Activated CD8-positive, alpha-beta T cell treated with anti-CD3 and anti-CD28 coated beads for 36 hours (primary cell): ENCODE data around the gene DTNA. TPM values are rescaled to one million over a fixed set of nuclear protein-coding genes. Genes with fewer than 3 reads are reported as not detected.

Source experiments
- ATAC-seq: fragments of 200-7000 bp; cut with Tn5 transposase; one replicate; pipeline ENCODE4 v1.10.0; 2021; ENCODE audit warnings: mild to moderate bottlenecking, moderate library complexity
- CTCF ChIA-PET: fragments of 350-600 bp; sonication (Branson Sonifier 250); formaldehyde crosslinking; loops from one replicate; lab custom pipeline; 2021; ENCODE audit warnings: antibody characterized with exemption; lab: Charles Lee
- POLR2A ChIA-PET: fragments of 350-600 bp; sonication (Branson Sonifier 250); formaldehyde crosslinking; loops from one replicate; lab custom pipeline; 2021; ENCODE audit warnings: antibody characterized with exemption; lab: Charles Lee
- DNase-seq: peaks from one replicate; pipeline ENCODE4 v3.0.0-alpha.2; 2020
- H3K27ac Mint-ChIP-seq: one replicate; pipeline ENCODE4 v1.8.0; 2021; ENCODE audit warnings: mild to moderate bottlenecking, mixed read lengths
- H3K27me3 Mint-ChIP-seq: one replicate; pipeline ENCODE4 v1.8.0; 2021; ENCODE audit warnings: mixed read lengths
- H3K36me3 Mint-ChIP-seq: one replicate; pipeline ENCODE4 v1.8.0; 2021; ENCODE audit warnings: low read depth, mixed read lengths
- H3K4me1 Mint-ChIP-seq: one replicate; pipeline ENCODE4 v1.8.0; 2021; ENCODE audit warnings: low read depth, mixed read lengths
- H3K4me3 Mint-ChIP-seq: one replicate; pipeline ENCODE4 v1.8.0; 2021; ENCODE audit warnings: mild to moderate bottlenecking, moderate library complexity, mixed read lengths
- H3K9me3 Mint-ChIP-seq: one replicate; pipeline ENCODE4 v1.8.0; 2021; ENCODE audit warnings: mixed read lengths
- CTCF ChIP-seq: fragments of 200-600 bp; IDR thresholded peaks from one replicate; pipeline ENCODE4 v1.8.0; 2022; ENCODE audit warnings: antibody characterized with exemption, mild to moderate bottlenecking
- intact Hi-C: fragments of 100-400 bp; cut with micrococcal nuclease; formaldehyde crosslinking; loops from one replicate; pipeline ENCODE4 v1.10.0; 2022
- total RNA-seq, 2 experiments: library from RNA; stranded (reverse); gene quantifications; one replicate each; pipeline ENCODE4 v1.2.3, GENCODE V29; 2021

The DTNA gene
- total RNA-seq, 2 experiments from 2014 or later, result 0.40 to 0.41 TPM

- DNase-seq, result peak; percentile 2
Observed at GRCh38 chr18:34697891-34698290, 12.2 kb upstream of the DTNA start.

GRCh38 chr18:34701911-34702310 lies 8.2 kb upstream of the DTNA start:
- DNase-seq (no peak), ATAC-seq (no peak)
- CTCF ChIA-PET, result no interaction called here
- no peaks in the 10 kb centered on the region for H3K4me1 Mint-ChIP-seq
- POLR2A ChIA-PET, result no interaction called here
- H3K27ac Mint-ChIP-seq, result no peak overlapping the region
- TF ChIP-seq CTCF, result no peak
- no peak overlapping the region for H3K4me3 Mint-ChIP-seq
- no peaks in the 10 kb centered on the region for H3K9me3 Mint-ChIP-seq
- H3K27me3 Mint-ChIP-seq, result peaks cover 1% of the 10 kb centered on the region
- intact Hi-C loops, result no loop called here
- no peaks in the 10 kb centered on the region for H3K36me3 Mint-ChIP-seq

More at GRCh38 chr18:34697891-34698290, 12.2 kb upstream of the DTNA start:
- intact Hi-C loops, result no loop called here
- Mint-ChIP-seq H3K36me3 (no peaks in the 10 kb centered on the region), H3K27me3 (peaks cover 3% of the 10 kb centered on the region), H3K4me1 (no peaks in the 10 kb centered on the region), H3K9me3 (no peaks in the 10 kb centered on the region), H3K4me3 (no peak overlapping the region), H3K27ac (no peak overlapping the region)
- ChIA-PET CTCF (no interaction called here), POLR2A (no interaction called here)
- ATAC-seq, result no peak
- no peak for TF ChIP-seq CTCF

GRCh38 chr18:34702814-34703213 lies 7.3 kb upstream of the DTNA start:
- ATAC-seq (no peak), DNase-seq (no peak)
- Mint-ChIP-seq H3K9me3 (no peaks in the 10 kb centered on the region), H3K27ac (no peak overlapping the region), H3K4me3 (no peak overlapping the region), H3K27me3 (peaks cover 1% of the 10 kb centered on the region), H3K36me3 (no peaks in the 10 kb centered on the region), H3K4me1 (no peaks in the 10 kb centered on the region)
- POLR2A ChIA-PET, result no interaction called here
- no peak for TF ChIP-seq CTCF
- CTCF ChIA-PET, result no interaction called here
- intact Hi-C loops, result no loop called here

- no peak overlapping the region for H3K4me3 Mint-ChIP-seq
- DNase-seq (no peak), ATAC-seq (no peak)
- no peaks in the 10 kb centered on the region for H3K36me3 Mint-ChIP-seq
- POLR2A ChIA-PET, result no interaction called here
- no peak overlapping the region for H3K27ac Mint-ChIP-seq
- no peaks in the 10 kb centered on the region for H3K4me1 Mint-ChIP-seq
- TF ChIP-seq CTCF, result no peak
- CTCF ChIA-PET, result no interaction called here
- peaks cover 5% of the 10 kb centered on the region for H3K27me3 Mint-ChIP-seq
- no peaks in the 10 kb centered on the region for H3K9me3 Mint-ChIP-seq
- intact Hi-C loops, result no loop called here
Observed at GRCh38 chr18:34704074-34704473, 6.0 kb upstream of the DTNA start.

- H3K9me3 Mint-ChIP-seq, result no peaks in the 10 kb centered on the region
- no peak for TF ChIP-seq CTCF
- H3K27ac Mint-ChIP-seq, result no peak overlapping the region
- no peak for DNase-seq
- ATAC-seq, result no peak
- no peaks in the 10 kb centered on the region for H3K36me3 Mint-ChIP-seq
- ChIA-PET POLR2A (no interaction called here), CTCF (no interaction called here)
- H3K4me1 Mint-ChIP-seq, result no peaks in the 10 kb centered on the region
- intact Hi-C loops, result no loop called here
- peaks cover 5% of the 10 kb centered on the region for H3K27me3 Mint-ChIP-seq
- H3K4me3 Mint-ChIP-seq, result no peak overlapping the region
Observed at GRCh38 chr18:34704823-34705222, 5.3 kb upstream of the DTNA start.
